Fibroblast of lung (primary cell): ENCODE results near the gene TYMS.

Experiments
- EZH2 ChIP-seq: IDR thresholded peaks from 2 replicates; pipeline ENCODE4 v1.5.1; 2012; ENCODE audit warnings: low read length, control low read depth, mild to moderate bottlenecking; ENCODE audit errors: missing control alignments
- TF ChIP-seq, protein P1 (sequence below), 2 donors: IDR thresholded peaks in 1 of 2; conservative IDR thresholded peaks in 1 of 2; 1 replicate in 1 of 2; 2 replicates in 1 of 2; pipeline ENCODE4 v1.5.1; 2011 to 2012; ENCODE audit warnings: low read length in 2 of 2, control low read depth in 1 of 2, inconsistent platforms in 1 of 2, low read depth in 1 of 2, mild to moderate bottlenecking in 1 of 2

DNA sequence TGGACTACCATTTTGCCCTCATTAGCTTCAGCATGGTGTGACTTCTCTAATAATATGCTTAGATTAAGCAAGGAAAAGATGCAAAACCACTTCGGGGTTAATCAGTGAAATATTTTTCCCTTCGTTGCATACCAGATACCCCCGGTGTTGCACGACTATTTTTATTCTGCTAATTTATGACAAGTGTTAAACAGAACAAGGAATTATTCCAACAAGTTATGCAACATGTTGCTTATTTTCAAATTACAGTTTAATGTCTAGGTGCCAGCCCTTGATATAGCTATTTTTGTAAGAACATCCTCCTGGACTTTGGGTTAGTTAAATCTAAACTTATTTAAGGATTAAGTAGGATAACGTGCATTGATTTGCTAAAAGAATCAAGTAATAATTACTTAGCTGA lies 16.3 kb downstream of the TYMS start:
- TF ChIP-seq, protein P1, sequence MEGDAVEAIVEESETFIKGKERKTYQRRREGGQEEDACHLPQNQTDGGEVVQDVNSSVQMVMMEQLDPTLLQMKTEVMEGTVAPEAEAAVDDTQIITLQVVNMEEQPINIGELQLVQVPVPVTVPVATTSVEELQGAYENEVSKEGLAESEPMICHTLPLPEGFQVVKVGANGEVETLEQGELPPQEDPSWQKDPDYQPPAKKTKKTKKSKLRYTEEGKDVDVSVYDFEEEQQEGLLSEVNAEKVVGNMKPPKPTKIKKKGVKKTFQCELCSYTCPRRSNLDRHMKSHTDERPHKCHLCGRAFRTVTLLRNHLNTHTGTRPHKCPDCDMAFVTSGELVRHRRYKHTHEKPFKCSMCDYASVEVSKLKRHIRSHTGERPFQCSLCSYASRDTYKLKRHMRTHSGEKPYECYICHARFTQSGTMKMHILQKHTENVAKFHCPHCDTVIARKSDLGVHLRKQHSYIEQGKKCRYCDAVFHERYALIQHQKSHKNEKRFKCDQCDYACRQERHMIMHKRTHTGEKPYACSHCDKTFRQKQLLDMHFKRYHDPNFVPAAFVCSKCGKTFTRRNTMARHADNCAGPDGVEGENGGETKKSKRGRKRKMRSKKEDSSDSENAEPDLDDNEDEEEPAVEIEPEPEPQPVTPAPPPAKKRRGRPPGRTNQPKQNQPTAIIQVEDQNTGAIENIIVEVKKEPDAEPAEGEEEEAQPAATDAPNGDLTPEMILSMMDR (conservative IDR thresholded peaks at IDR 0.05 in 1 of 2, IDR thresholded peaks at IDR 0.05 in 1 of 2; ENCODE audit: low read depth in 1 of 2, low read length in 2 of 2) = no peak
- TF ChIP-seq EZH2 = no peak
